CD4-positive, alpha-beta T cell treated with Interferon alpha-2 for 1 hour (primary cell): Measurements from ENCODE around the gene CHST14.
A peak's percentile ranks its signal among the peaks of the same experiment; 100 is the strongest.

ENCODE experiments used
- DNase-seq, 2 donors: peaks; one replicate each; pipeline ENCODE4 v3.0.0-alpha.2; 2020 to 2022

The CHST14 gene, protein sequence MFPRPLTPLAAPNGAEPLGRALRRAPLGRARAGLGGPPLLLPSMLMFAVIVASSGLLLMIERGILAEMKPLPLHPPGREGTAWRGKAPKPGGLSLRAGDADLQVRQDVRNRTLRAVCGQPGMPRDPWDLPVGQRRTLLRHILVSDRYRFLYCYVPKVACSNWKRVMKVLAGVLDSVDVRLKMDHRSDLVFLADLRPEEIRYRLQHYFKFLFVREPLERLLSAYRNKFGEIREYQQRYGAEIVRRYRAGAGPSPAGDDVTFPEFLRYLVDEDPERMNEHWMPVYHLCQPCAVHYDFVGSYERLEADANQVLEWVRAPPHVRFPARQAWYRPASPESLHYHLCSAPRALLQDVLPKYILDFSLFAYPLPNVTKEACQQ

GRCh38 chr15:40470423-40471104 is at the start of gene CHST14:
CHST14 (plus strand) TSS chr15:40470984; CDS start chr15:40471214, 230 bp downstream.
- peak; percentile 43 to 74 for DNase-seq

DNA sequence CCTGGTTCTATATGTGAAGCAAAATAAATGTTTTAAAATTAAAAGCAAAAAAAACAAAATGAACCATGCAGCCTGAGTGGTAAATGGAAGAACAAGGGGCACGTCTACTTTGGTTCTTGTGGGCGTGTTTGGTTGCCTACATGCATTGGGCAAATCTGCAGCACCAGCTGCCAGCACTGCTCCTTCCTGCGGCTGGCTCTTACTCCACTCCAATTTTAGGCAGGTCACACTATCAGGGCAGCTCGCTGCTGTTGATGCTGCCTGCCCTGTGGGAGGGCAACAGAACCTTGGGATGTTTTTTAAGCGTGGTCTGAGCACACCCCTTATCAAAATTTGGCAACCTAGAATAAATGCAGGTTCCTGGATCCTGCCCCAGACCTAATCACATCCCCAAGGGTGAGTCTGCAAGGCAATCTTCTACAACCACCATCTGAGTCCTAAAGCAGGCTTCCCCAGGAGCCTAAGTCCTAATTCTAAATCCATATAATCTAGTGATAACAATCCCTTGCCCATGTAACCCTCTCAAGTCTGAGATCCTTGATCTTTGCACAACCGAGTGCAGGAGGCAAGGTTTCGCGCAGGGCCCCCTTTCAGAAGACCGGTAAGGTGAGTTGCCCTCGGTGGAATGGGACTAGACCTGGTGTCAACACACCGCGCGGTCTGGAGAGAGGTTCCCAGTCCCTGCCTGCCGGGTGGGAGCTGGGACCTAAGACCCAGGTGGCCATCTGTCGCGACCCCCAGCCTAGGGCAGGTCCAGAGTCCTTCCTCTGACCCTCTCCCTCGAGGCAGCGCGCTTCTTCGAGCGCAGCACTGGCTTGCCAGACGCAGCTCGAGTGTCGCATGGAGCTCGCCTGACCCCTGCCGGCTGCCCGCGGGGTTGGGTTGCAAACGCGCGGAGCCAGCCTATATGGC is 49.3 kb upstream of the CHST14 start:
- DNase-seq, result peak; percentile 75 to 80

DNA sequence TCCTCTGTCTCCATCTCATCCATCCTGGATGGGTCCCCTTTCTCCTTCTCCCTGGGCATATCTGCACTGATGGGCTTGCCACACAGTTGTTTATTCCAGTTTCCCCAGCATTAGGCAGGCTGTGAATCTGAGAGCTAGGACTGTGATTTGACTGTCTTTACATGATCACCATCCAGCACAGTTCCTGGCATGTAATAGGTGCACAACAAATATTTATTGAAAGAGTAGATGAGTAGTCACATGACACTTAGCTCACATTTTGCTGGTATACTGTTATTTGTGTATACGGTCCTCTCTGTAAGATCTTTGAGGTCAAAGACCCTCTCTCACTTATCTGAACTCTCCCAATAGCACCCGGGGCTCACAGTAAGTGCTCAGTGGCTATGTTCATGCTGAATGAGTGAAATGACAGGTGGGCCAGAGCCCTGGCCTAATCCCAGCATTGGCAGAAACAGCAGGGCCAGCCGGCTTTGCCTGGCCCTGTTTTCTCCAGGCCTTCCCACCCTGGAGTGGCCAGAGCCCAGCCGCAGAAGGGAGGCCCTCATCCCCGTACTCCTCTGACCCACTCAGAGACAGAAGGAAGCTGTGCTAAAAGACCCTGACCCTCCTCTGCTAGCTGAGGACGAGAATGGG is 46.2 kb upstream of the CHST14 start:
- no peak for DNase-seq

- DNase-seq, result no peak
Observed at GRCh38 chr15:40425681-40426080, 45.1 kb upstream of the CHST14 start.

GRCh38 chr15:40427188-40427587 is 43.6 kb upstream of the CHST14 start:
- DNase-seq, result no peak

DNA sequence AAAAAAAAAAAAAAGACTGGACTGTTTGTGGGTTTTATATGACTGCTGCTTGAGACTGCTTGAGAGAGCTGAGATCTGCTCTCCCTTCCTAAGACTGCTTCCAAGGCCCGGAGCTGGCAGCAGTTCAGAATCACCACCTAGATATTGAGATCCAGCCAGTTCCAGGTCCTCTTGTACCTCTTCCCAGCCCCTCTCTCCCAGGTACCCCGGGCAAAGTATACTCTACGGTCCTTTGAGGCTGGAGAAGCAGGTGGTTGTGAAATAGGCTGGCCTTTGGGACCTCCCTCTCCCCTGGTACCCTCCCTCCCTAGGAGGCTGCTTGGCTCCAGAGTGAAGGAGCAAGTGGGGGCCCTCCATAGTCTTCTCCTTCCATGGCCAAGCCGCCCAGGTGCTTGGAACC is 42.6 kb upstream of the CHST14 start:
- DNase-seq, result no peak

- DNase-seq, result no peak
Observed at GRCh38 chr15:40429068-40429710, 41.6 kb upstream of the CHST14 start.

DNA sequence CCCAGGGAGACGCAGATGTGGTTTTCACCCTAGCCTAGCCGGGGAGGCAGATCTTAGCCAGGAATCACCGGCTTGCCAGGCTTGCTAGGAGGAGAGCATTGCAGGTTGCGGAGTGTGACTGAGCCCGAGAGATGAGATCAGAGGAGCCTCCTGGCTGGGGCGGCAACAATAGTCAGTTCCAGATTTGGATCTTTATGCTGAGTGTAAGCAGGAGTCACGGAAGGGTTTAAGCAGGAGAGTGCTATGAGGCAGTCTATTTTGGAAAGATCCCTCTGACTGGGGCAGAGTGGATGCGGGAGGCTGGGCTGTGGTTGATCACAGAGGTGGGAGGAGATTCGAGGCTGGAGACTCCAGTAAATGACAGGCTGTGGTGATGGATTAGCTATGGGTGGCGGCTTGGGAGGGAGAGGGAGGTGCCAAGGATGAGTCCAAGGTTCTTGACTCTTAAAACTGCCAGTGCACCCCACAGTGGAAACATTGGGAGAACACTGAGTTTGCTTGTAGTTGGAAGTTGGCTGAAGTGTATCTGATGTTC is 40.4 kb upstream of the CHST14 start:
- no peak for DNase-seq

- no peak for DNase-seq
Observed at GRCh38 chr15:40435023-40435709, 35.6 kb upstream of the CHST14 start.

GRCh38 chr15:40435710-40436089 is 35.1 kb upstream of the CHST14 start:
- DNase-seq, result no peak

GRCh38 chr15:40436116-40436891 is 34.5 kb upstream of the CHST14 start:
- DNase-seq, result peak in 1 of 2 donors; percentile 26

DNA sequence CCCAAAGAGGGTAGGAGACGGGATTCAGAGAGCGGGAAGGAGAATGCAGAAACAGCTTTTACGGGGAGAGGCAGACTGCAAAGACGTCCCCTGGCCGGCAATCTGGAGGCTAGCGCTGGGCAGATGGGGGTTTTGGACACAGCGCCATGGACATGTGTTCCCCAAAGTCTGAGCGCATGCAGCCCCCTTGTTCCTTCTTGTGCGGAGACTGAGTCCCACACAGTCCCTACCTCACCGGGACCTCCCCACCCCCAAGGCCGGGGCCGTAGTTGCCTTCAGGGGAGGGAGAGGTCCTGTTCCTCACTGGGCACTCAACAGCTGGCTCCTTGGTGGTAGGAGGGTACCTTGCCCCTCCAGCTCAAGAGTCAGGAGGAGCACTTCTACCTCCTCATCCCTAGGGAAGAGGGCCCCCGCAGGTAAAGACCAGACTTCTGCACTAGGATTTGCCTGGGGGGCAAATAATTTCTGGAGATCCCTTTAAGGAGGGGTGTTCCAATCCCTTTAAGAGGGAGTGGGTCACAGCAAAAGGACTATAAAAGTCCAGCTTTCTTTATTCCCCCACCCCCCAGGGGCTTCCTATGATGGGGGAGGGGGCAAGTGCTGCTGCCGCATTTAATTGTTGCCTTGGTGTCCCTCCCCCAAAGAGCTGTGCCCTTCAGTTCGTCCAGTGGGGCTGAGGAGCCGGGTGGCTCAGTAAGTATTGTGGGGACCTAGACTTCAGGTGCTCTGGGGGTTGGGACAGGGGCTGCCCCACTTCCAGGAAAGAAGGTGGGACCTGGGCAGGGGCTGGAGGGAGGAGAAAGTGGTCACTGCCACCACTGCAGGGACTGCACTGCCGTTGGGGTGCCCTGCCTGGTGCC is 33.7 kb upstream of the CHST14 start:
- DNase-seq, result no peak

GRCh38 chr15:40437752-40438687 is 32.8 kb upstream of the CHST14 start:
- DNase-seq, result no peak

- no peak for DNase-seq
Observed at GRCh38 chr15:40438712-40439111, 32.1 kb upstream of the CHST14 start.

DNA sequence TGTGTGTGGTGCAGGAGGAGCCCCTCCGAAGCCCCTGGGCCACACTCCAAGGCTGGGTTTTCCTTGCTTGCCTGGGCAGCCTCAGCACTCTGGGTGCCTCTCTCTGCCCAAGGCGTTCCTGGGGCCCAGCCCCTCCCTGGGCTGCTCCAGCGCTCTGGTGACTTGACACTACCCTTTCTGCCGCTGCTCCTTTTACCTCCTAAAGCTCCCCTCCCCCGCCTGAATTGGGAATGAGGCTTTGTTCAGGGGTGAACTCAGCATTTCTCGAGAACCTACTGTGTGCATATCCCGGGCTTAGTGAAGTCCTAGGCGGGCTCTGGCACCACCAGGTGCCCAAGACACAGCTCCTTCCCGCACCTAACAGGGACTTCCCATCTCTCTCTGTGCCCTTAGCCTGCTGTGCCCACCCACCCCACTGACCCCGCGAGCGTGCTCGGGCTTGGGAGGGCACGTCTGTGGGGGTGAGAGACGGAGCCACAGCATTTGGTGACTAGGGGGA is 31.3 kb upstream of the CHST14 start:
- DNase-seq, result no peak

DNA sequence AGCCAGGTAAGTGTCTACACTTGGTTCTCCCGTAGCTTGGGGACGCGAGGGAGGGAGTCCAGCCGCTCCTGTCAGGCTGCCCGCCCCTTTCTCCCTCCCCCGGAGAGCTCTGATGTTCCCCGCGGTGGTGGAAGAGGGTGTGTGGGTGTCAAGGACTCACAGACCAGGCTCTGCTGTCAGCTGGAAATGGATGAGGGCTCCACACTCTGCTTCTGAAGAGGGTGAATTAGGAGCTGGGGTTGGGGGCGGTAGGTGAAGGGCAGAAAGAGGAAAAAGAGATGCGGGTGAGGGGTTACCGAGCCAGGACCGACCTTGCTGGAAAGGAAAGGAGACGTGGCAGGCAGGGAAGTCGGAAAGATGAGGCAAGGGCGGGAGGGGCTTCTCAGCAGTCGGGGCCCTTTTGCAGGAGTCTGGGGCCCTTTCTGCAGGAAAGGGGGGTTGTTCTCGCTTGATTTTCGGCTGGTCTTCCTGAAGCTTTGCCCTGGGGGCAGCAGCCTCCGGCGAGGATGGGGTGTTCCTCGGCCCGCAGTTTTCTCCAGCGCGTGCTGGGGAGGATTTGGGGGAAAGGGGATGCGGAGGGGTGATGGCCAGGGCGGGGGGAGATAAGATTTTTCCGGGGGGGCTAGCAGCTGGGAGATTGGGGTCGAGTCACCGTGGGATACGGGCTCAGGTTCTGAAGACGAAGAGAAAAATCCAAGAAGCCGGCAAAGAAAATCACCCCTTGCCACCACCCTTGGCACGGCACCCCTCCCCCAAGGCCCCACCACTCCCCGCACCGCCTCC is 30.6 kb upstream of the CHST14 start:
- peak in 1 of 2 donors; percentile 36 for DNase-seq
